ENCODE data around the gene PLBD1.

PLBD1 gene, protein sequence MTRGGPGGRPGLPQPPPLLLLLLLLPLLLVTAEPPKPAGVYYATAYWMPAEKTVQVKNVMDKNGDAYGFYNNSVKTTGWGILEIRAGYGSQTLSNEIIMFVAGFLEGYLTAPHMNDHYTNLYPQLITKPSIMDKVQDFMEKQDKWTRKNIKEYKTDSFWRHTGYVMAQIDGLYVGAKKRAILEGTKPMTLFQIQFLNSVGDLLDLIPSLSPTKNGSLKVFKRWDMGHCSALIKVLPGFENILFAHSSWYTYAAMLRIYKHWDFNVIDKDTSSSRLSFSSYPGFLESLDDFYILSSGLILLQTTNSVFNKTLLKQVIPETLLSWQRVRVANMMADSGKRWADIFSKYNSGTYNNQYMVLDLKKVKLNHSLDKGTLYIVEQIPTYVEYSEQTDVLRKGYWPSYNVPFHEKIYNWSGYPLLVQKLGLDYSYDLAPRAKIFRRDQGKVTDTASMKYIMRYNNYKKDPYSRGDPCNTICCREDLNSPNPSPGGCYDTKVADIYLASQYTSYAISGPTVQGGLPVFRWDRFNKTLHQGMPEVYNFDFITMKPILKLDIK

DNA sequence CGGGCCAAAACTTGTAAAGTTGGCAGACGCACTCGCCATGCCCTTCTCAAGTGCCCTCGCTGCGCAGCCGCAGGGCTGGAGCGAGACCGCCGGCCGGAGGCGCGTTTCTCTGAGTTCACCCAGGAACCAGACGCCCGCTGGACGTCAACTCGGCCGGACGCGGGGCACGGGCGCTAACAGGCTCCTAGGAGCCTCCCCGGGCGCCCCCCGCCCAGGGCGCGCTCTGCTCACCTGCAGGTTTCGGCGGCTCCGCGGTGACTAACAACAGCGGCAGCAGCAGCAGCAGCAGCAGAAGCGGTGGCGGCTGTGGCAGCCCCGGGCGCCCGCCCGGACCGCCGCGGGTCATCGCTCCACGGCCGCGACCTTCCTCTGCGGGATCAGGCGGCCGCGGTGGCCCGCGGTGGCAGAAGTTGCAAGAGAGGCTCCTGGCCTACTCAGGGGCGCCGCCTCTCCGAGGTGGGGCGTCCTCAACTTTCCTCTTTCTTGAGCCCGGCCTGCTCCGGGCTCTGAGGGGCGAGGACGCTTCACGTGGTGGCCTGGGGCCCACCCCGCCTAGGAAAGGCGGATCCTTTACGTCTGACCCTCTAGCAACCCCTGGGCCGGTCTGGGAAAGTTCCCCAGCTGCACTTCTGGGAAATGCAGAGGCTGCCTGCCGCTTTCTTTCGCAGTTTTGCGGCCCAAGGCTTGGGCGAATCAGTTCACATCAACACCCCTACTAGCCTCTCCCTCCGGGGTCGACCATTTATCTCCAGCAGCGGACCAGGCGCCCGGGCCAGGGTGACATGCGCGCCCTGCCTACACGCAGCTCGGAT, at the start of gene PLBD1:
Gene PLBD1 (minus strand): TSS at position 533 of the 812 bp plus-strand sequence. CDS start 187 bp downstream, at position 346.
- TF ChIP-seq, protein P1, sequence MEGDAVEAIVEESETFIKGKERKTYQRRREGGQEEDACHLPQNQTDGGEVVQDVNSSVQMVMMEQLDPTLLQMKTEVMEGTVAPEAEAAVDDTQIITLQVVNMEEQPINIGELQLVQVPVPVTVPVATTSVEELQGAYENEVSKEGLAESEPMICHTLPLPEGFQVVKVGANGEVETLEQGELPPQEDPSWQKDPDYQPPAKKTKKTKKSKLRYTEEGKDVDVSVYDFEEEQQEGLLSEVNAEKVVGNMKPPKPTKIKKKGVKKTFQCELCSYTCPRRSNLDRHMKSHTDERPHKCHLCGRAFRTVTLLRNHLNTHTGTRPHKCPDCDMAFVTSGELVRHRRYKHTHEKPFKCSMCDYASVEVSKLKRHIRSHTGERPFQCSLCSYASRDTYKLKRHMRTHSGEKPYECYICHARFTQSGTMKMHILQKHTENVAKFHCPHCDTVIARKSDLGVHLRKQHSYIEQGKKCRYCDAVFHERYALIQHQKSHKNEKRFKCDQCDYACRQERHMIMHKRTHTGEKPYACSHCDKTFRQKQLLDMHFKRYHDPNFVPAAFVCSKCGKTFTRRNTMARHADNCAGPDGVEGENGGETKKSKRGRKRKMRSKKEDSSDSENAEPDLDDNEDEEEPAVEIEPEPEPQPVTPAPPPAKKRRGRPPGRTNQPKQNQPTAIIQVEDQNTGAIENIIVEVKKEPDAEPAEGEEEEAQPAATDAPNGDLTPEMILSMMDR (IDR thresholded peaks at IDR 0.05; ENCODE audit: control extremely low read depth, extremely low read depth, low read depth, missing control alignments) = peak; percentile 1
- DNase-seq (ENCODE audit: extremely low spot score) = peak; percentile 47
- ChIA-PET POLR2A (no interaction called here), CTCF (interaction anchor here (1.7 kb wide), 1 partner anchor 149 kb away, joined by 4 read pairs; no protein-coding TSS in a partner anchor)

DNA sequence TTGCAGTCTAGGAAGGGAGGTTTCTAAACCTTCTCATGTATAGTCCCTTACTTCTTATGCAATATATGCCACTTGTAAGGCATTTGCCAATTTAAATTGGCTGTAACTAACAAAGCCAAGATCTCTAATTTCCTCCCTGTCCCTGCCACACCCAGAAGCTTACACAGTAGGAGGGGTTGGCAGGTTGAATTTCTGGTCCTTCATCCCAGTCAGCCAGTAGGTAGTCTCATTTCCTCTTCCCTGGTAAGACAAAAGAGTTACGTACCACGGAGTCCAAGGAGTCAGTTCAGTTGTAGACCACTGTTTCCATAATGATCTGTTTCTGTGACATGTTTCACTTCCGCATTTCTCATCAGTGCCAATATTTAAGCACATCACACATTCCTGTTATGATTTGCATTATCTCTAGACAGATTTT, 47.0 kb upstream of the PLBD1 start:
- CTCF ChIA-PET = interaction anchor here (1.8 to 3.8 kb wide), 2 partner anchors 10 to 376 kb away, joined by 8 to 17 read pairs; no protein-coding TSS in a partner anchor
- DNase-seq (ENCODE audit: extremely low spot score) = peak; percentile 31
- POLR2A ChIA-PET = no interaction called here
- TF ChIP-seq, protein P1 (IDR thresholded peaks at IDR 0.05; ENCODE audit: control extremely low read depth, extremely low read depth, low read depth, missing control alignments) = no peak

DNA sequence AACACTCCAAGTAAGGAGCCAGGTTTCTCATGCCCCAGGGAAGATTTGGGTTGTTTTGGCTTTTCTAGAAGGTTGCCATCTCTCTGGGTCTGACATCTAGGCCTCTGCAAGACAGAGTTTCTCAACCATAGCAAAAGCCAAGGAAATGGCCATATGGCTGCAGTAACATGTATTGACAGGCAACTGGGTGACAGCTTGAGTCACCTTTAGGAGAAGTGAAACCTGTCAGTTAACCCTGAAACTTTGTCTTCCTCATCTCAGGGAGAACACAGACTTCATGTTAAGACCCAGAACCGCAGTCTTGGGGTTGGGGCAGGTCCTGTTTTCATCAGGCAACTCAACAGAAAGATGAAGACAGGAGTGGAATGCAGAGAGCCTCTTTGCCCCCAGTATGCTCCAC, 46.0 kb upstream of the PLBD1 start:
- peak; percentile 53 for DNase-seq (ENCODE audit: extremely low spot score)
- CTCF ChIA-PET = interaction anchor here (1.0 to 3.8 kb wide), 8 partner anchors 11 to 375 kb away, joined by 3 to 17 read pairs (median 6); no protein-coding TSS in a partner anchor
- POLR2A ChIA-PET = no interaction called here
- TF ChIP-seq, protein P1 (IDR thresholded peaks at IDR 0.05; ENCODE audit: control extremely low read depth, extremely low read depth, low read depth, missing control alignments) = no peak

DNA sequence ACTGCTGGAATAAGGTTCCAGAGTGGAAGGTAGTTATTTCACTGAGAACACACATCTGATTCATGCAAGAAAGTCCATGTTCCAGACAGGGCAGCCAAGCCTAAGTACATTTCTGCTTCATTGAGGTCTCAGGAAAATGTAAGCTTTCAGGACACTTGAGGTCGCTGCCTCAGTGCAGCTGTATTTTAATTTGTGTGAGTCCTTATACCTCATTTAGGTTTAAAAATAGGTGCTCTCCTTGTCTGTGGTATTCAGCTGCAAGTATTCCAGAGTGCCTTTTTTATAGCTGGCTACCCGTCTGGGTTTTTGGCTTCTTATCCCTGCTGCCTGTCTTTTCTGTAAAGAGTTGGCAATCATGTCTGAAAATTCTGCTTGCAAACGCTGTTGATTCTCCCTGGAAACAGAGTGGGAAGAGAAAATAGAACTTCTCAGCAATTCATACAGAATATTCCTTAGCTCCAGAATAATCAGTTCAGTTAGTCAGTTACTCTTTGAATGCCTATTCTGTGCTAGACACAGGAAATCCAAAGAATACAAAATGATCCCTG, 45.3 kb upstream of the PLBD1 start:
- DNase-seq (ENCODE audit: extremely low spot score) = no peak
- TF ChIP-seq, protein P1 (IDR thresholded peaks at IDR 0.05; ENCODE audit: control extremely low read depth, extremely low read depth, low read depth, missing control alignments) = no peak
- POLR2A ChIA-PET = no interaction called here
- CTCF ChIA-PET = interaction anchor here (1.0 to 3.8 kb wide), 10 partner anchors 7 to 374 kb away, joined by 3 to 17 read pairs (median 6); no protein-coding TSS in a partner anchor

DNA sequence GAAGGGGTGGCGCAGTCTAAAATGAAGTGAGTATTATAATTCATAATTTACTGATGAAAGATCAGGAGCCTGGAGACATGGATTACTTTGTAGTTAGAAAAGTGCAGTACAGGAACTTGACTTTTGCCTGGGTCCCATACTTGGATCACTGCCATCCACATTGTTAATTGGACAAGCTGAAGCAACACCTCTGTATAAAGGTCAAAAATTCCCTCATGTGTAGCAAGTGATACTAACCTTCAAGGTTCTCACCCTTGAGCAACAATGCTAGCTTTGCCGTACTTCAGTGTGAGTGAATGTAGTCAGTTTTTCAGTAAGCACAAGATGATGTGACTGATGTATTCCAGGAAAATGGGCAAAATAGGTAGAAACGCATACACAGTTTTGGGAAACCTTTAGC, 44.6 kb upstream of the PLBD1 start:
- TF ChIP-seq, protein P1 (IDR thresholded peaks at IDR 0.05; ENCODE audit: control extremely low read depth, extremely low read depth, low read depth, missing control alignments) = no peak
- DNase-seq (ENCODE audit: extremely low spot score) = no peak
- ChIA-PET POLR2A (no interaction called here), CTCF (interaction anchor here (1.4 to 3.8 kb wide), 4 partner anchors 8 to 374 kb away, joined by 4 to 17 read pairs (median 9); no protein-coding TSS in a partner anchor)
